Stimulated activated naive CD4-positive, alpha-beta T cell (primary cell): Measurements from ENCODE around the gene NME3.

Experiments used
- DNase-seq, 6 experiments: peaks; one replicate each; lab custom pipeline; 2025; lab: John Stamatoyannopoulos, UW

The NME3 gene

DNA sequence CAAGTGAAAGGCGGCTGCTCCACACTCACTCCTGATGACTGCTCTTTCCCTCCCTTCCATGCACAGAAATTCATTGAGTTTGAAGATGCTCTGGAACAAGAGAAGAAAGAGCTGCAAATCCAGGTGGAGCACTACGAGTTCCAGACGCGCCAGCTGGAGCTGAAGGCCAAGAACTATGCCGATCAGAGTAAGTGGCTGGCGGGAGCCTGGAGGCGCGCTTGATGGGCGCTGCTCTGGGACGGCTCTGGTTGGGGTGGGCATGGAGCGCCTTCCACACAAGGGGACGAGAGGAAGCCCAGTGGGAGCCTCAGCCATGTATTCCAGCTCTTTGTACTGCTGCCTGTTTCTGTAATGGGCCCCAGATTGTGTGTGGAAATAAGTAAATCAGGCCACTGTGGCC, 46.9 kb downstream of the NME3 start:
- DNase-seq: no peak

DNA sequence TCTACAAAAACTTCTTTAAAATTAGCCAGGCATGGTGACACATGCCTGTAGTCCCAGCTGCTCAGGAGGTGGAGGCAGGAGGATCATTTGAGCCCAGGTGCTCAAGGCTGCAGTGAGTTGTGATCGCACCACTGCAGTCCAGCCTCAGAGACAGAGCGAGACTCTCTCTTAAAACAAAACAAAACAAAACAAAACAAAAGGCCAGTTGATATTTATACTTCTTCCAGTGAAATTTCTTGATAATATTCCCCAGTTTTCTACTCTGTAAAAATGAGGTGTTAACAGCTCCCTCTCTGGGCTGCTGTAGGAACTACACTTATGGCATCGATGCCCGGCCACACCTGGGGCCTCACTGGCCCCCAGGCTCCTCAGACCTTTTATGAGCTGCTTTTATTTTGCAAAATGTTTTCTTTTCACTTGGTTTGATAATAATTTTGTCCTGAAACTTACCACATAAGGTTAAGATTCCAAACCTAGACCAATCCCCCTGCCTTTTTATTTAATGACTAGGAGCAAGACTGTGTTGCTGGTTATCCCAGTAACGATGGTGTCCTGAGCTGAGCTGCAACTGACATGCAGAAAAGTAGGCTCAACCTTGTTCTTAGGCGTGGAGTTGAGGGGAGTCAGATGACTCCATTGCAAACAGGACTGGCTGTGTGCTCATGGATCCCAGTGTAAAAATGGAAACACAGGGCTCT, 47.7 kb downstream of the NME3 start:
- DNase-seq: peak in 4 of 6 experiments; percentile 10 to 49 (median 34)

DNA sequence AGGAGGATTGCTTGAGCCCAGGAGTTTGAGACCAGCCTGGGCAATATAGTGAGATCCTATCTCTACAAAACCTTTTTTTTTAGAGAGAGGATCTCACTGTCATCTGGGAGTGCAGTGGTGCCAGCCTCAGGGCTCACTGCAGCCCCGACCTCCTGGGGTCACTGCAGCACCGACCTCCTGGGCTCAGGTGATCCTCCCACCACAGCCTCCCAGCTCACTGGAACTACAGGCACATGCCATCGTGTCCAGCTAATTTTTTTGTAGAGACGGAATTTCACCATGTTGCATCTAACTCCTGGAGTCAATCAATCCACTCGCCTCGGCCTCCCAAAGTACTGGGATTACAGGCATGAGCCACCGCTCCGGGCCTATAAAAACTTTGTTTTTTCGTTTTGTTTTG, 50.0 kb downstream of the NME3 start:
- no peak for DNase-seq
